GDM1 (cell line): ENCODE results near the gene OR52E2.
"Not testable (repeated sequence)": the region's sequence is repeated elsewhere in the genome, so short reads cannot be mapped to it uniquely, and the experiment has no call there.

Experiments
- DNase-seq: peaks from one replicate; lab custom pipeline; 2025; lab: John Stamatoyannopoulos, UW

Gene OR52E2

DNA sequence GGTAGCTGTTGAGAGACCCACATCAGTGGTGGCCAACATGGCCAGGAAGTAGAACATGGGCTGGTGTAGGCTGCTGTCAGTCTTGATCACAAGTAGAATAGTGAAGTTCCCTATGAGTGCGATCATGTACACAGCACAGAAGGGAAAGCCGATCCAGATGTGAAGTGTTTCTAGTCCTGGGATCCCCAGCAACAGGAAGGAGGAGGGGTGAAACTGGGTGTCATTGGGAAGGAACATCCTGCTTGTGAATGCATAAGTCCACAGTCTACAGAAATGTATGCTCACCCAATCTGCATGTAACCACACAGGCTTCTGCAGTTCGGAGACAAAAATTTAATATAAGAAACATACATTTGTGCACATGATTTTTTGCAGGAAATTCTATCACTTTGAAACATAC, at the start of gene OR52E2:
Gene OR52E2 (minus strand): TSS at position 237 of the 400 bp plus-strand sequence. CDS start 0 bp downstream, at position 237.
- DNase-seq: no peak

DNA sequence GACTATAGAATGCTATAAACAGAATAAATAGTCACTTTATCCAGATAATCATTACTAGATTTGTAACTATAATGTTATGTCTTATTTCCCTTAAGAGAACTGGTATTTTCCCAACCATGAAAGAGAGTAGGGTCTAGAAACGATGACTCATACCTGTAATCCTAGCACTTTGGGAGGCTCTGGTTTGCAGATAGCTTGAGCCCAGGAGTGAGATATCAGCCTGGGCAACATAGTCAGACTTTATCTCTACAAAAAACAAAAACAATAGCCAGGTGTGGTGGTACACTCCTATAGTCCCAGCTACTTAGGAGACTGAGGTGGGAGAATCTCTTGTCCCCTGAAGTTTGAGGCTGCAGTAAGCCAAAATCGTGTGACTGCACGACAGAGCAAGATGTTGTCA, 47.9 kb upstream of the OR52E2 start:
- no peak for DNase-seq

DNA sequence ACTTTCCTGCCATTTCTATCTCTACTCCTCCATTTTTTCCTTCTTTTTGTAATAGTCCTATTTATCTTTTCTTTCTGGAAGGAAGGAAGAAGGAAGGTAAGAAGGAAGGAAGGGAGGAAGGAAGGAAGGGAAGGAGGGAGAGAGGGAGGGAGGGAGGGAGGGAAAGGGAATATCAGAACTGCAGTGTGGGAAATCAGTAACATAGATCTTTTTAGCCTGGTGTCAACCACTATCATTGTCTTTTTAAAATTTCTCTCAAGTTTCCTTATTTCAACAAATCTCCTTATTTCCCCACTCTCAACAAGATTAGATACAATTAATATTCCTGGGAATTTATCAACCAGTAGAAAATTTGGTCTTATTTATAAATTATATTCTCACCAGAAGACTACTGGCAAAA, 43.6 kb upstream of the OR52E2 start:
- DNase-seq: no peak

DNA sequence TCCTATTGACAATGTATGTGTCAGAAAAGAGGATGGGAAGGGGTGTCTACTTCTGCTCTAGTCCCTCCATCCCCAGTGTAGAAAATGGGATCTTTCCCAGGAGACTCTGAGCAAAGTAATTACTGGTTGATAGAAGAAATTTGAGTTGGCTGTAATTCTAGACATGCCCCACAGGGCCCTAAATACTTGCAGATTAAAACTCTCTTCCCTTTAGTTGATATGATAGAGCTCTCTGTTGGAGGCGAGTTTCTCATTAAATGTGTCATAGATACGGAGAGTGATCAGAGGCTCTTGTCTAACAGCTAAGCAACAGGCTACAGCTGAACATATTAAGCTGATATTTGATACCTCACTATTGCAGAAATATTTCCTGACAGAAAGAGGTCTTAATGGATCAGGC, 42.8 kb upstream of the OR52E2 start:
- no peak for DNase-seq

DNA sequence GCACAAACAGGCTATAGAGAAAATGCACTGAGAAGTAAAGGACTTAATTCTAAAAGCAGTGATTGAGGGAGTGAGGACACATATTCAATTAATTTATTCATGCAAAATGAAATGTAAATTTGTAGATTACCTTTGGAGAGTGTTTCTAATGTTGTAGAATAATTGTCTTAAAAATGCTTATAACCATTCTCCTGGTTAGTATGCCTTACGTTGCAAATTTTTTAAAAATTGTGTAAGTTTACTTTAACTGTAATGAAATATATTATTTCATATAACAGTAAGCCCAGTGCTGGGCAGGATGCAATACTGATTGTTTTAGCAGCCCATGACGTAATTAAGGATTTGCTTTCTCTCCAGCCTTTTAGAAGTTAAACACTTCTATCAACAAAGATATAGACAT, 36.6 kb upstream of the OR52E2 start:
- no peak for DNase-seq

DNA sequence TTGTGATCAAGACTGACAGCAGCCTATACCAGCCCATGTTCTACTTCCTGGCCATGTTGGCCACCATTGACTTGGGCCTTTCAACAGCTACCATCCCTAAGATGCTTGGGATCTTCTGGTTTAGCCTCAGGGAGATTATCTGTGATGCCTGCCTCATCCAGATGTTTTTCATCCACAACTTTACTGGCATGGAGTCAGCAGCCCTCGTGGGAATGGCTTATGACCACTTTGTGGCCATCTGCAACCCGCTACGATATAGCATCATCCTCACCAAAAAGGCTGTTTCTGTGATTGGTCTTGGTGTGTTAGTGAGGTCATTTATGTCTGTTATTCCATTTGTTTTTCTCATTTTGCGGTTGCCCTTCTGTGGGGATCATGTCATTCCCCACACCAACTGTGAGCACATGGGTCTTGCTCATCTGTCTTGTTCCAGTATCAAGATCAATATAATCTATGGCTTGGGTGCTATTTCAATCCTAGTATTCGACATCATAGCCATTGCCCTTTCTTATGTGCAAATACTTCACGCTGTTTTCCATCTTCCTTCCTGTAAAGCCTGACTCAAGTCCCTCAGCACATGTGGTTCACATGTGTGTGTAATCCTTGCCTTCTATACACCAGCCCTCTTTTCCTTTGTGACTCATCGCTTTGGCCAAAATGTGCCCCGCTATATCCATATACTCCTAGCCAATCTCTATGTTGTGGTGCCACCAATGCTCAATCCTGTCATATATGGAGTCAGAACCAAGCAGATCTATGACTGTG, 33.6 kb upstream of the OR52E2 start:
- DNase-seq: no peak

DNA sequence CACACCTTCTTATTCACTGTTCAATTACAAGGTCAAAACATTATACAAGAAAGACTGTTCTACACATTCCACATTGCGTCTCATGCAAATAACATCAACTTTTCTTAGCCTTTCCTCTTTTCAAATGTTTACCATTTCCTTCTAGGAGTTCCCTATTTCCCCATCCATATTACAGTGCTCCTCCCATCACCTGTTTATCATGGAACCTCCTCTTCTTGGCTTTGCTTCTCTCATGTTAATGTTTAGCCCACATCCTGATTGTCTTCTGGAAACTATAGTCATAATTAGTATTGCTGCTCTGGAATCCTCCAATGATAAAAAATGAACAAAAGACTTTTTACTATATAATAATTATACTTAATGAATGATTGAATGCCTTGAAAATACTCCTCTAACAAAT, 31.2 kb upstream of the OR52E2 start:
- no peak for DNase-seq

DNA sequence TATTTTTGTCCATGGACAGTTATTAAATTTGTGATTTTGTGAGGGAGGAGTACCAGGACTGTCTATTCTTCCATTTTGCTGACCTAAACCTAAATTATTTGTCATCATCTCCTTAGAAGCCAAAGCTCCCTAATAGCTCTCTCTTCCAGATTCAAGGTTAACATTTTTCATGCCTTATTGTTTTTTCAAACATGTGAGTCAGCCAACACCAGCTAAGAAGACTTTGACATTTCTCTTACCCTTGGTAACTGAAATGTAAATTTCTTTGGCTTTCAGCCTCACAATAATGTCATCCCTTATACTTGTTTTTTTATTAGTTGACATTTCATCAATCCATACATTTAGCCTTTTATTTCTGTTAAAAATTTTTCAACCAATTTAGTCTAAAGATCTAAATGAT, 29.1 kb upstream of the OR52E2 start:
- DNase-seq: no peak

DNA sequence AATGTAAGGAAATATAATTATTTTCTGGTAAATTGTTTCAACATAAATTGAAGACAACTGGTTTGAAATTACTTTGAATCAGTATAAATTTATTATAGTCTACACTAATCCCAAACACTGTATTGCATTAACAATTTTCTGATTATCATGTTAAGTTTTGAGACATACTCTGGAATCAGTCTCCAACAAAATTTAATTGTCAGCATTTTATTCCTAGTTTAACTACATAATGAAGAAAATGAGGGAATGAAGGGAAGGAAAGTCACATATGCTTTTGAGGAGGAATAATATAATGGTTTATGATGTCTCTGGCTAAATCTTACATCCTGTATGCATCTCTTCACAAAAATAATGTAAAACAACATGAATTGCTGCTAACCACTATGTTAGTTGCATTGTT, 24.2 kb upstream of the OR52E2 start:
- DNase-seq: no peak

DNA sequence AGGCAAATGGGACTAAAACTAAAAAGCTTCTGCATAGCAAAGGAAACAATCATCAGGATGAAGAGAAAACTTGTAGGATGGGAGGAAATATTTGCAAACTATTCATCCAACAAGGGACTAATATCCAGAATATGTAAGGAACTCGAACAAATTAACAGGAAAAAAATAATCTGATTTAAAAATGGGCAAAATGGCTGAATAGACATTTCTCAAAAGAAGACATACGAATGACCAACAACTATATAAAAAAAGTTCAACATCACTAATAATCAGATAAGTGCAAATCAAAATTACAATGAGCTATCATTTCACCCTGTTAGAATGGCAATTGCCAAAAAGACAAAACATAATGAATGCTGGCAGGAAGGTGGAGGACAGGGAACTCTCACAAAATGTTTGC, 22.0 kb upstream of the OR52E2 start:
- DNase-seq: no peak

DNA sequence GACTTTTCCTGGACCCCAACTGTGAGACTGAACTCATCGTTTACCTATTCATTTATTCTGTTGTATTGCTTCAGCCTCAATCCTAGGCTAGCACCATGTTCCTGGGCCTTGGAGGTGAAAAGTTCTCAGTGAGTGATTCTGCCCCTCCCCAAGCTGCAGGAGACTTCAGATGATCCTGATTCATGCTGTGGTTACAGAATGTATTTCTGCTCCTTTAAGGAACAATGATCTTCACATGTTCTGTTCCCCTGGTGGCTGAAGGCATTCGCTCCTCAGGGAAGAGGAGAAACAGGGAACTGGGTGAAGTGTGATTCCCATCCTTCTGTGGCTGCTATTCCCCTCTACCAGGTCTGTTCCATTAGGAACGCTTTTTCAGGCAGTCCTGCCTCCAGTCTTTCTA, 12.4 kb upstream of the OR52E2 start:
- no peak for DNase-seq

DNA sequence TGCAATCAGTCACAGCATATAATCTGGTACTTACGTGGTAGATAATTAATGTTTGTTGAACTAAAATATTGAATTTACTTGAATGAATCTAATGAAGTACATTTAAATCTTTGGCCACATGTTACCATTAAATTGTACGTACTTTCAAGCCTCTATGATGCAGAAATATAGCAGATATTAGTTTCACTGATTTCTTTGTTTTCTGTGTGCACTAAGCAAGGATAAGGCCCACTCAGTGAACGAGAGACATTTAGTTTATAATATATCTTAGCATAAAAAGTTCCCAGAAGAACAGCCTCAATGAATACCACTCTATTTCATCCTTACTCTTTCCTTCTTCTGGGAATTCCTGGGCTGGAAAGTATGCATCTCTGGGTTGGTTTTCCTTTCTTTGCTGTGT, 9.8 kb upstream of the OR52E2 start, which contains the start of gene OR52E1:
Gene OR52E1 (plus strand): TSS at position 301 of the 400 bp plus-strand sequence.
- DNase-seq: no peak

DNA sequence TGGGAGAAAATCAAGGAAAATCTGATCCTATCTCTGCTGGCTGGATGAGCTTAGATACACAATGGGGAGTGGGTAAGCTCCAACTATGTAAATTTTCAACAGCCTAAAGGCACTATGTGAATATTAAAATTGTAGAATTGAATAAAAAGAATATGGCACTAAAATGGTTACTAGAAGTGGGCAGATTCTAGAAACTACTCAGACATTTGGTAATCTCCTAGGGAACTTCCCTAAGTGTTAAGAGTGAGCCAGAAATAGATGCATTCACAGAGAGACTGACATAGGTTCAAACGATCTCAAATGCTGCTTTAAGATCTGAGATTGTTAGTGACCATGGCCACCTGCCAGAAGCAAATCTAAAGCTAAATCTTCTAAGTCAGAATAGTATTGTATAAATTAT, 5.6 kb upstream of the OR52E2 start:
- no peak for DNase-seq

DNA sequence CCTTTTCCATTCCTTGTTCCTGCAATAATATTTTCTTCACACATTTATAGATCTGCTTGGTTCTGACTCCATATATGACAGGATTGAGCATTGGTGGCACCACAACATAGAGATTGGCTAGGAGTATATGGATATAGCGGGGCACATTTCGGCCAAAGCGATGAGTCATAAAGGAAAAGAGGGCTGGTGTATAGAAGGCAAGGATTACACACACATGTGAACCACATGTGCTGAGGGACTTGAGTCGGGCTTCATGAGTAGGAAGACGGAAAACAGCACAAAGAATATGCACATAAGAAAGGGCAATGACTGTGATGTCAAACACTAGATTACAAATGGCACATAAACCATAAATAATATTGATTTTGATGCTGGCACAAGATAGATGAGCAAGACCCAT, 748 bp downstream of the OR52E2 start:
- not testable (repeated sequence) for DNase-seq

DNA sequence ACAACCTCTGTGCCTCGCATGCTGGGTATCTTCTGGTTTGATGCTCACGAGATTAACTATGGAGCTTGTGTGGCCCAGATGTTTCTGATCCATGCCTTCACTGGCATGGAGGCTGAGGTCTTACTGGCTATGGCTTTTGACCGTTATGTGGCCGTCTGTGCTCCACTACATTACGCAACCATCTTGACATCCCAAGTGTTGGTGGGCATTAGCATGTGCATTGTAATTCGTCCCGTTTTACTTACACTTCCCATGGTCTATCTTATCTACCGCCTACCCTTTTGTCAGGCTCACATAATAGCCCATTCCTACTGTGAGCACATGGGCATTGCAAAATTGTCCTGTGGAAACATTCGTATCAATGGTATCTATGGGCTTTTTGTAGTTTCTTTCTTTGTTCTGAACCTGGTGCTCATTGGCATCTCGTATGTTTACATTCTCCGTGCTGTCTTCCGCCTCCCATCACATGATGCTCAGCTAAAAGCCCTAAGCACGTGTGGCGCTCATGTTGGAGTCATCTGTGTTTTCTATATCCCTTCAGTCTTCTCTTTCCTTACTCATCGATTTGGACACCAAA, 12.6 kb downstream of the OR52E2 start:
- no peak for DNase-seq

DNA sequence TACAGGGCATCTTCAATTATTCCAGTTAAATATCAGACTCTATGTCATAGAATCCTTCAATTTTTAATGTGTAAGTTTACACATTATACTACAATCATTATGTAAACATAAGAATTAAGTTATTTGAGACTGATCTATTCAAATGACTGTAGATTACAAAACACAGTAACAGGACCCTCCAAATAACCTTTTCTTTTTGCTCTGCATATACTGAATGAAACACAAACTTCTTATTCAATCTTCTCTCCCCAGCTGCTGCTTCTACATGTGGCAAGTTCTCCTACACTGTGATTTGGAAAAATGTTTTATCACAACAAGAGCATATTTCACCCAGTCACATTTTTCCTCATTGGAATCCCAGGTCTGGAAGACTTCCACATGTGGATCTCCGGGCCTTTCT, 13.2 kb downstream of the OR52E2 start, which contains the start of gene OR52J3:
Gene OR52J3 (plus strand): TSS at position 301 of the 400 bp plus-strand sequence. CDS start 0 bp downstream, at position 301.
- DNase-seq: no peak

DNA sequence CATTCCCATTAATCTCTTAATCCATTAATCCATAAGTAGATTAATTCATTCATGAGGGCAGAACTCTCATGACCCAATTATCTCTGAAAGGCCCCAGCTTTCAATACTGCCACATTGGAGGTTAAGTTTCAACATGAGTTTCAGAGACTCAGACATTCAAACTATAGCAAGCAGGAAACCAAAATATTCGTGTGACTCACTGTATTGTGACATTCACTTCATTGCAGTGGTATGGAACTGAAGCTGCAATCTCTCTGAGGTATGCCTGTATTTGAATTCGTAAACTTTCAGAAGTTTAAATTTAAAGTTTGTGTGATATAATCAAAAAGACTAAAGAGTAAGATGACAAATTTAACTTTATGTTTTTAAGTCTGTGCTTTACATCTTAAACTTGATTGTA, 16.0 kb downstream of the OR52E2 start:
- DNase-seq: no peak

DNA sequence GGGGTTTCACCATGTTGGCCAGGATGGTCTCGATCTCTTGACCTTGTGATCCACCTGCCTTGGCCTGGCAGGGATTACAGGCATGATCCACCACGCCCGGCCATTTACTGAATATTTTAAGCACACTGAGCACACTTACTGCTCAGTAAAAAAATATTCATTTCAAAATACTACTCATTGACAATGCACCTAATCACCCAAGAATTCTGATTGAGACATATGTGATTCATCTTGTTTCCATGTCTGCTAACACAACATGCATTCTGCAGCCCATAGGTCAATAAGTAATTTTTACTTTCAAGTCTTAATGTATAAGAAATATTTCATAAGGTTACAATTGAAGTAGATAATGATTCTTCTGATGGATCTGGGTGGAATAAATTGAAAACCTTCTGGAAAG, 17.3 kb downstream of the OR52E2 start:
- no peak for DNase-seq

DNA sequence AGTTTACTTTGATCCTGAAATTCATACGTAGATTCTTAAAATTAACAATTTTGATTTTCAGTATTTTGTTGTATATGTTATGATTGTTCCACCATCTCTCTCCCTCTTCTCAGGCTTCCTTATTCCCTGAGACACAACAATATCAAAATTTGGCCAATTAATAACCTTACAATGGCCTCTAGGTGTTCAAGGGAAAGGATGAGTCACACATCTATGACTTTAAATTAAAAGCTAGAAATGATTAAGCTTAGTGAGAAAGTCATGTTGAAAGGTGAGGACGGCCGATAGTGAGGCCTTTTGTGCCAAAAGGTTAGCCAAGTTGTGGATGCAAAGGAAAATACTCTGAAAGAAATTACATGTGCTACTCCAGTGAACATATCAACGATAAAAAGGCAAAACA, 18.6 kb downstream of the OR52E2 start:
- DNase-seq: no peak

DNA sequence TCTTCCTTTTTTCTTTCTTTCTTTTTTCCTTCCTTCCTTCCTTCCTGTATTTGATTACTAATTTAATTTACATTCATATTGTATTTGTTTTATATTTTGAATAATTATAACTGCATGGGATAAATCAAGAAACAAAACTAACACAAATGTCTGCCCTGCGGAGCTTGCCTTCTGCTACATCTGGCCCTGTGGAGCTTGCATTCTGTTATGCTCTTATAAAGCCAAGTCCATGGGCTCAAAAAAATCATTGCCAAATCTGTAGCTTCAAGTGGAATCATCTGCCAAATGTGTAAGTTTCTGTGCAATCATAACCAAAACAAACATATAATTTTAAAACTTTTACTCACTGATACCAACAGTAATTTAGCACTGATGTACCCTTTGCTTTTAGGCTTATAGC, 21.1 kb downstream of the OR52E2 start:
- no peak for DNase-seq

DNA sequence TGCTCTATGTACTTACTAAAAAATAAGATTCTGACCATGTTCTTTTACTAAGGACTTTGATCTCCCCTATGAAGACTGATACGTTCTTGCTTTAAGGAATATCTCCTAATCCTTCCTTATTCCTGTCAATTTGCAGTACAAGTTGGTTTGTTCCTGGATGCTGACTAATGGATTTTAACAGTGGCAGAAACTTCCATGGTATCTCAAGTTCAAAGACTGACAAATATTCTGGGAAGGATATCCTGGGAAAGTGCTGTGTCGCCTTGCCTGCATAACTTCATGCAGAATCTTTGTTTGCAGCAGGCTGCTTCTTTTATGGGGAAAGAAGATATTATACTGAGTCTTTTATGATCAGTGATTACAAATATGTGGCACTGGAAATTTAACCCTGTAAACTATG, 21.5 kb downstream of the OR52E2 start:
- no peak for DNase-seq

DNA sequence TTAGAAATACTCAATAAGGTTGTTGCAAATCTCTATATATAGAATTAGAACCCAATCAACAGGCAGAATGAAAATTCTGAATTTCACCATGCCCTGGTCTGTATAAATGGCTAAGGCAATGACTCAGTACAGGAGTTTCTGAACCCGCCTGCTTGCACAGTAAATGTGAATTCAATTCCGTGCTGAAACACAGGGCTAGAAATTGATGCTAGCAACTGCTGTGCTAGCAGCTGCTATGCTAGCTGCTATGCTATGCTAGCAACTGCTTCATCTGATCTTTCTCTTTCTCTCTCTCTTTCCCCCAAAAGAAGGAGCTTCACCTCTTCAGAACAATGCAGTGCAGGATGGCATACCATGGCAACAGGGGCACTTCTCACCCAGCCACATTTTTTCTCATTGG, 22.8 kb downstream of the OR52E2 start:
- DNase-seq: no peak

DNA sequence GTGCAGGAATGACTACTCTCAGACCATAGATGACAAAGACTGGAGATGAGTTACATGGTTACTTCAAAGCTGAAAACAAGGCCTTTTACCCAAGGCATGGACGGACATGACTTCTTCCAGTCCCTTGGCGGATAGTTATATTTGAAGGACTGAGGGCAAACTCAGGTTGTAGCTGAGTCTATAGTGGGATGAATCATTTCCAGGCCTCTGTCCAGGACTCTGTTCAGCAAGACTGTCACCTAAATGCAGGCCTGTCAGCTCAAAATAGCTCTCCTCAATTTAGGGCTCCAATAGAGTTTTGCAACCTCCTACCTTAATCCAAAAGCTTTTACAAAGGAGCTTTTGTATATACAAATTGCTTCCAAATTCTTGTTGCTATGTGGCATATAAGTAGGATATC, 37.4 kb downstream of the OR52E2 start:
- no peak for DNase-seq

DNA sequence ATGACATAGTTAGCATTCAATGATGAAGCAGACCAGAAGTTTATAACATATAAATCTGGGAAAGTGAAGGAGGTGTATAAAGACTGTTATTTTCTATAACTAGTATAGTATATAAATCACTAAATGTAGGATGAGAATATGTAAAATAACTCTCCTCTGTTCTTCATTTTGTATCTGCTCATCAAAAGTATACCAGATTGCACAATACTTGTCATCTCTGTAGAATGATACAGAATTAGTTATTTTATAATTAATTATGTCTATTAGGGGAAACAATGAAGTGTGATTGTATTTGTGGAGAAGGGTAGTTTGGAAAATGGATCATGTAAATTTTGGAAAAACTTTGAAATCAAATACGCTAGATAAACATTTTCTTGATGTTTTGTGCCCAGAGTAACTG, 46.4 kb downstream of the OR52E2 start:
- DNase-seq: no peak
